Spleen (tissue), 11 donors: ENCODE data around the gene SREK1IP1. TPM values are rescaled to one million over a fixed set of nuclear protein-coding genes. Genes with fewer than 3 reads are reported as not detected.

Experiments
- DNase-seq: peaks from one replicate; pipeline ENCODE4 v3.0.0-alpha.2; 2020
- H3K27ac ChIP-seq, 8 donors: fragments of 200-600 bp; sonication (generic) in 7 of 8; 1 replicate in 4 of 8; 2 replicates in 4 of 8; pipeline versions ENCODE4 v1.5.0 to v1.8.0; 2016 to 2021; ENCODE audit warnings: inconsistent platforms in 4 of 8, mild to moderate bottlenecking in 4 of 8, moderate library complexity in 1 of 8
- H3K27me3 ChIP-seq, 7 donors: fragments of 200-600 bp; sonication (generic) in 6 of 7; replicated peaks in 1 of 7; 1 replicate in 4 of 7; 2 replicates in 3 of 7; pipeline versions ENCODE4 v1.5.0 to v1.8.0; 2016 to 2021; ENCODE audit warnings: inconsistent platforms in 3 of 7, mild to moderate bottlenecking in 1 of 7
- H3K36me3 ChIP-seq, 6 donors: fragments of 200-600 bp; sonication (generic) in 5 of 6; 1 replicate in 4 of 6; 2 replicates in 2 of 6; pipeline versions ENCODE4 v1.5.0 to v1.8.0; 2016 to 2021; ENCODE audit warnings: inconsistent platforms in 2 of 6
- H3K4me1 ChIP-seq, 6 donors: fragments of 200-600 bp; sonication (generic) in 5 of 6; 1 replicate in 3 of 6; 2 replicates in 3 of 6; pipeline versions ENCODE4 v1.5.0 to v1.8.0; 2016 to 2021; ENCODE audit warnings: inconsistent platforms in 3 of 6
- H3K4me3 ChIP-seq, 8 donors: fragments of 200-600 bp; sonication (generic) in 7 of 8; 1 replicate in 4 of 8; 2 replicates in 4 of 8; pipeline versions ENCODE4 v1.5.0 to v1.8.0; 2016 to 2021; ENCODE audit warnings: inconsistent platforms in 4 of 8, mild to moderate bottlenecking in 4 of 8, moderate library complexity in 2 of 8
- H3K9me3 ChIP-seq, 8 donors: fragments of 200-600 bp; sonication (generic) in 7 of 8; 1 replicate in 4 of 8; 2 replicates in 4 of 8; pipeline versions ENCODE4 v1.5.0 to v1.8.0; 2016 to 2021; ENCODE audit warnings: inconsistent platforms in 4 of 8
- POLR2A ChIP-seq, 3 donors: fragments of 450-650 bp; IDR thresholded peaks; one replicate each; pipeline ENCODE4 v1.5.1; 2017; ENCODE audit warnings: antibody characterized with exemption in 3 of 3, mild to moderate bottlenecking in 1 of 3
- POLR2AphosphoS5 ChIP-seq, 3 donors: sonication (generic); formaldehyde crosslinking; IDR thresholded peaks; one replicate each; pipeline ENCODE4 v1.5.1; 2017; ENCODE audit warnings: antibody characterized with exemption in 3 of 3
- WGBS, 5 donors: extraction: QIAGEN DNeasy Blood & Tissue Kit in 3 of 5; methylation state at CpG; one replicate each; pipeline versions ENCODE4 v1.1.5 to v1.1.7; 2013 to 2018; 5-methylcytosine and 5-hydroxymethylcytosine counted together
- intact Hi-C: fragments of 100-400 bp; cut with DNase I; formaldehyde crosslinking; loops from one replicate; pipeline ENCODE4 v1.15.0; 2023; ENCODE audit warnings: low total_unique reads
- polyA plus RNA-seq, 3 donors: library from polyadenylated mRNA; stranded (reverse); fragments of 200-250 nt; gene quantifications; one replicate each; pipeline ENCODE4 v1.2.1, GENCODE V29; 2013
- total RNA-seq, 7 donors: library from RNA; depleted of rRNA in 3 of 7; stranded (reverse); fragments of >200 nt in 3 of 7; fragmentation: NEBNext Ultra II Directional in 4 of 7; extraction: Animal tissue kit (Norgen Biotek cat#: 25700) in 4 of 7; gene quantifications; one replicate each; pipeline versions ENCODE4 v1.1.0 to v1.2.1, GENCODE V29; 2016 to 2021
- TF ChIP-seq, protein P1 (sequence below), 11 experiments: fragments of 200-600 bp in 7 of 11; fragments of 450-650 bp in 4 of 11; sonication (generic) in 4 of 11; IDR thresholded peaks in 8 of 11; conservative IDR thresholded peaks in 3 of 11; 1 replicate in 7 of 11; 2 replicates in 4 of 11; pipeline versions ENCODE4 v1.4.0 to v1.8.0; 2016 to 2021; ENCODE audit warnings: antibody characterized with exemption in 11 of 11, inconsistent platforms in 4 of 11, mild to moderate bottlenecking in 1 of 11
- donor health status: healthy with polysubstance abuse.
- donor health status: DM: no; HTN: no; CAD: no; lungs with moderate emphysema.
- donor health status: DM: no; HTN: no; CAD: no.
- donor health status: Bipolar disorder and iron deficiency.
- donor health status: healthy.
- donor health status: DM: no; HTN: no; CAD: no.
- donor health status: DM: yes; HTN: yes; CAD: no.

SREK1IP1 gene
- total and polyA plus RNA-seq, 10 donors = 10.5 to 27.3 (median 16.5) TPM

DNA sequence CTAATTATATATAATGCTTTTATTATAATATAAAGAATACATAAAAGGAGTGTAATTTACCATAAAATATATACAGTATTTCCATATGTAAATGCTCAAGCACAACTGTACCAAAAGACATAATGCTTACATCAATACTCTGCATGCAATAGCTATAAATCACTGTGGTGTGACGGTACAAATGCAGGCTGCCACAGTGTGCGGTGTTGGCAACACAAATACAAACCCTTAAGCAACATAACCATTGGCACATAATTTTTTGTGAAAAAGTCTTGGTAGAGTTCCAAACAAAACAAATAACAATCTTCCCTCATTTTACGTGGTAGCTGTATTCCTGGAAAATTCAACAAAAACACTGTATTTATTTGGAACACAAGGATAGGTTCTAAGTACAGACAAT lies 80.1 kb downstream of the SREK1IP1 start:
- intact Hi-C loops = no loop called here
- 81 to 94% (median 89%) methylated on average over 3 of the region's 3 CpGs for WGBS, 5 donors
- TF ChIP-seq, protein P1, sequence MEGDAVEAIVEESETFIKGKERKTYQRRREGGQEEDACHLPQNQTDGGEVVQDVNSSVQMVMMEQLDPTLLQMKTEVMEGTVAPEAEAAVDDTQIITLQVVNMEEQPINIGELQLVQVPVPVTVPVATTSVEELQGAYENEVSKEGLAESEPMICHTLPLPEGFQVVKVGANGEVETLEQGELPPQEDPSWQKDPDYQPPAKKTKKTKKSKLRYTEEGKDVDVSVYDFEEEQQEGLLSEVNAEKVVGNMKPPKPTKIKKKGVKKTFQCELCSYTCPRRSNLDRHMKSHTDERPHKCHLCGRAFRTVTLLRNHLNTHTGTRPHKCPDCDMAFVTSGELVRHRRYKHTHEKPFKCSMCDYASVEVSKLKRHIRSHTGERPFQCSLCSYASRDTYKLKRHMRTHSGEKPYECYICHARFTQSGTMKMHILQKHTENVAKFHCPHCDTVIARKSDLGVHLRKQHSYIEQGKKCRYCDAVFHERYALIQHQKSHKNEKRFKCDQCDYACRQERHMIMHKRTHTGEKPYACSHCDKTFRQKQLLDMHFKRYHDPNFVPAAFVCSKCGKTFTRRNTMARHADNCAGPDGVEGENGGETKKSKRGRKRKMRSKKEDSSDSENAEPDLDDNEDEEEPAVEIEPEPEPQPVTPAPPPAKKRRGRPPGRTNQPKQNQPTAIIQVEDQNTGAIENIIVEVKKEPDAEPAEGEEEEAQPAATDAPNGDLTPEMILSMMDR (IDR thresholded peaks at IDR 0.05 in 8 of 11, conservative IDR thresholded peaks at IDR 0.05 in 3 of 11) = no peak
- DNase-seq = no peak
- Histone ChIP-seq H3K4me3 (no peak overlapping the region), H3K36me3 (no peaks in the 10 kb centered on the region), H3K9me3 (no peaks in the 10 kb centered on the region), H3K27ac (no peak overlapping the region), H3K4me1 (peaks cover 2 to 12% (median 10%) of the 10 kb centered on the region in 6 donors), H3K27me3 (peaks cover 0 to 60% (median 30%) of the 10 kb centered on the region in 7 donors)

DNA sequence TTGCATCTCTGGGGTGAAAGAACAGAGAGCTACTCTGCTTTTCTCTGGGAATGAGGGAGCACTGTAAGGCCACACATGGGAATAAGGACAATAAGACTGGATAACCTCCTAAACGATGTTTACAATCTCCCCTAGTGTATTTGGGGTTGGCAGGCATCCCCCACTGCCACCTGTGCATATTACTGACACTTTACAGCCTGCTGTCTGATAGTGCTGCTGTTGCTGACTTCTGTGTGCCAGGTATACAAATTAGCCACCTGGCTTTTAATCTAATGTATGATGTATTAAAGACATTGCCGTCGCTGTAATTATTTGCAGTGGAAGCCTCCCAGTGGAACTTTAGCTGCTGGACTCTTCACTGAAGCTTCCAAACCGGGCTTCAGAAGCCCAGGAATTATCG lies 82.6 kb downstream of the SREK1IP1 start:
- DNase-seq = no peak
- TF ChIP-seq POLR2A (IDR thresholded peaks at IDR 0.05) (no peak), POLR2AphosphoS5 (IDR thresholded peaks at IDR 0.05) (no peak)
- TF ChIP-seq, protein P1 (IDR thresholded peaks at IDR 0.05 in 8 of 11, conservative IDR thresholded peaks at IDR 0.05 in 3 of 11) = no peak
- Histone ChIP-seq H3K9me3 (no peaks in the 10 kb centered on the region), H3K4me3 (no peak overlapping the region), H3K27me3 (peaks cover 0 to 36% (median 21%) of the 10 kb centered on the region in 7 donors), H3K4me1 (peaks cover 2 to 10% (median 8%) of the 10 kb centered on the region in 6 donors), H3K36me3 (no peaks in the 10 kb centered on the region), H3K27ac (no peak overlapping the region)
- intact Hi-C loops = no loop called here
- 61 to 74% (median 69%) methylated on average over 5 of the region's 5 CpGs for WGBS, 5 donors

DNA sequence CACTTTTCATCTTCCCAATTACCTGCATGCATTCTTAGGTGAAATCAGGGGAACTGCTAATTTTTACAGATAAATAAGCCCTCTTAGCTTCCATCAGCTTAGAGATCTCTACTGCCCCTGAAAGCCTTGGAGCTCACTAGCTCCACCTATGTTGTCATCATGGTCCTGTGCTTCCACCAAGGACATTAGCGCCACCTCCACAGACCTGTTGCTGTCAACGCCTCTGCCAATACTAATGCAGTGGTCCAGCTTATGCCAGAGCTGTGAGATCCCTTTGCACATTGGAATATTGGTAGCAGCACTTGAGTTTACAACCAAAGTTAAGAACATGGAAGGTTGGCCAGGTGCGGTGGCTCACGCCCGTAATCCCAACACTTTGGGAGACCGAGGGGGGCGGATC lies 85.9 kb downstream of the SREK1IP1 start:
- TF ChIP-seq, protein P1 (IDR thresholded peaks at IDR 0.05 in 8 of 11, conservative IDR thresholded peaks at IDR 0.05 in 3 of 11) = no peak
- TF ChIP-seq POLR2A (IDR thresholded peaks at IDR 0.05) = no peak
- no peak for TF ChIP-seq POLR2AphosphoS5 (IDR thresholded peaks at IDR 0.05)
- WGBS, 5 donors = 93 to 97% (median 94%) methylated on average over 7 of the region's 7 CpGs
- DNase-seq = no peak
- no peaks in the 10 kb centered on the region for H3K4me1 ChIP-seq
- H3K9me3 ChIP-seq = no peaks in the 10 kb centered on the region
- no peak overlapping the region for H3K27ac ChIP-seq
- intact Hi-C loops = no loop called here
- H3K36me3 ChIP-seq = no peaks in the 10 kb centered on the region
- H3K27me3 ChIP-seq = peaks cover 0 to 5% (median 0%) of the 10 kb centered on the region in 7 donors
- no peak overlapping the region for H3K4me3 ChIP-seq

DNA sequence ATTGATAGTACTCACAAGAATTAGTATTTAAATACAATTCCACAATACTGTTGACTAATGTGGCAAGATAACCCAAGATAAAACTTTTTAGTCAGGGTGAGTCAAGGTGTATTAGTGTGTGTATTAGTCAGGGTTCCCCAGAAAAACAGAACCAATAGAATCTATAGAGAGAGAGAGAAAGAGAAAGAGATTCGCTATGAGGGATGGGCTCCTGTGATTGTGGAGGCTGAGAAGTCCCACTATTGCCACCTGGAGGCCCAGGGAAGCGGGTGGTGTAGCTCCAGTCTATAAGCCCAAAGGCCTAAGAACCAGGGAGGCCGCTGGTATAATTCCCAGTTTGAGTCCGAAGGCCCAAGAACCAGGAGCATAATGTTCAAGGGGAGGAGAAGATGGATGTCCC lies 88.2 kb downstream of the SREK1IP1 start:
- Histone ChIP-seq H3K4me3 (no peak overlapping the region), H3K27ac (no peak overlapping the region), H3K9me3 (no peaks in the 10 kb centered on the region), H3K4me1 (no peaks in the 10 kb centered on the region), H3K36me3 (no peaks in the 10 kb centered on the region), H3K27me3 (peaks cover 0 to 4% (median 0%) of the 10 kb centered on the region in 7 donors)
- DNase-seq = no peak
- TF ChIP-seq, protein P1 (IDR thresholded peaks at IDR 0.05 in 8 of 11, conservative IDR thresholded peaks at IDR 0.05 in 3 of 11) = no peak
- TF ChIP-seq POLR2A (IDR thresholded peaks at IDR 0.05) = no peak
- TF ChIP-seq POLR2AphosphoS5 (IDR thresholded peaks at IDR 0.05) = no peak
- 80 to 90% (median 83%) methylated on average over 4 of the region's 4 CpGs for WGBS, 5 donors
- intact Hi-C loops = no loop called here
